HFF-Myc (cell line): ENCODE results near the gene SPTLC1.
"Not testable (repeated sequence)": the region's sequence is repeated elsewhere in the genome, so short reads cannot be mapped to it uniquely, and the experiment has no call there.

Source experiments
- DNase-seq: peaks from one replicate; pipeline ENCODE4 v3.0.0-alpha.2; 2011; ENCODE audit warnings: low read depth; ENCODE audit errors: extremely low read depth
- H3K4me3 ChIP-seq: replicated peaks from 2 replicates; pipeline ENCODE4 v1.5.1; 2011; ENCODE audit warnings: low read depth, mild to moderate bottlenecking, control low read depth, low read length
- CTCF ChIP-seq: IDR thresholded peaks from 2 replicates; pipeline ENCODE4 v1.5.1; 2012; ENCODE audit warnings: mild to moderate bottlenecking, low read depth, low read length, control low read depth; ENCODE audit errors: missing control alignments

The SPTLC1 gene

DNA sequence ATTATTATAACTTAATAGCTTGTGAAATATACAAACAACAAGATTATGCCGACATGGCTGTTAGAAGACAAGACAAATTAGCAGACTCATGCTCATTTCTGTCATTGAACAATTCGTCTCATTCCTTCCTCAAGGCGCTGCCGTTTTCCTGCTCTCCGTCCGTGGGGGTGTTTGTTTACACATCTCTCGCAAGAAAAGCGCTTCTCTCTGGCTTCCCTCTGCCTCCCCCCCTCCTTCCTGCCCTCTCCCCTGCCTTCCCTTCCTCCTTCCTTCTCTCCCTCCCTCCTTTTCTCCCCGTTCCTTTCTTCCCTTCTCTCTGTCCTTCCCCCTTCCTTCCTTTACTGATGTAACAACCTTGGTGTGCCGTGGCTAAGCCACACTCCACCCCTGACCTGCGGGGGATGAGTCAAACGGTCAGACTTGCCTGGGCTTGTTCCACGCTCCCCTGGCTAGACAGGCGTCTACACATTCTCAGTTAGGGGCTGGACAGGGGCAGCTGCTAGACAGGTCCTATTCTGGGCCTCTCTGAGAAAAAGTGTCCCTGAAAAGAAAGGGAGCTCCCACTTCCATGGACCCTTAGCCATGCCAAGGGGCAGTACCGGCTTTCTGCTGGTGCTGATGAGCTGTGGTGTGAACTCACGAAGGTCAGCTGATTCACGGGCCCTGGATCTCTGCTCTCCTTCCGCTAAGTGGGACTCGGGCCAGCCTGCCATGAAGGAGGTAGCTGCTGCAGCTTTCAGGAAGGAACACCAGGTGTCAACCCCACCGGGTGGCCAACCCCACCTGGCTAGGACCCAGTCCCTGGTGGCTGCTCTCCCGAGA lies 32.0 kb upstream of the SPTLC1 start:
- peak; percentile 89 for DNase-seq
- TF ChIP-seq CTCF, result peak; percentile 3

GRCh38 chr9:92146610-92147009 lies 31.4 kb upstream of the SPTLC1 start:
- TF ChIP-seq CTCF, result no peak

More for the DNA sequence above, 32.0 kb upstream of the SPTLC1 start:
- no peak overlapping the region for H3K4me3 ChIP-seq

GRCh38 chr9:92145784-92146183 lies 30.6 kb upstream of the SPTLC1 start:
- not testable (repeated sequence) for H3K4me3 ChIP-seq, DNase-seq

More at GRCh38 chr9:92146610-92147009, 31.4 kb upstream of the SPTLC1 start:
- H3K4me3 ChIP-seq, result no peak overlapping the region
- no peak for DNase-seq

GRCh38 chr9:92142329-92142728 lies 27.1 kb upstream of the SPTLC1 start:
- DNase-seq, result no peak
- TF ChIP-seq CTCF, result no peak
- no peak overlapping the region for H3K4me3 ChIP-seq

- no peak for DNase-seq
- peak overlapping the region; percentile 37 for H3K4me3 ChIP-seq
- TF ChIP-seq CTCF, result no peak
These were observed 26.2 kb upstream of the SPTLC1 start for GRCh38 chr9:92141144-92142129.

GRCh38 chr9:92140754-92141143 lies 25.5 kb upstream of the SPTLC1 start:
- no peak for TF ChIP-seq CTCF
- H3K4me3 ChIP-seq, result peak overlapping the region; percentile 37
- no peak for DNase-seq

- no peak for DNase-seq
- no peak overlapping the region for H3K4me3 ChIP-seq
- peak; percentile 93 for TF ChIP-seq CTCF
These were observed 25.0 kb upstream of the SPTLC1 start for GRCh38 chr9:92140074-92140753.
